GM23338 (cell line): ENCODE data around the gene ADAMTS15.

Source experiments
- CREB1 ChIP-seq: fragments of 250-450 bp; sonication (Bioruptor Pico); IDR thresholded peaks from 2 replicates; pipeline ENCODE4 v1.5.0; 2020; ENCODE audit warnings: low read depth, mild to moderate bottlenecking, moderate library complexity
- CTCF ChIP-seq, 2 experiments: fragments of 200-600 bp in 1 of 2; sonication (generic) in 1 of 2; conservative IDR thresholded peaks; 2 replicates each; pipeline versions ENCODE4 v1.5.1 to v1.6.1; 2016 to 2017; ENCODE audit warnings: antibody characterized with exemption in 2 of 2, low read depth in 2 of 2, mild to moderate bottlenecking in 2 of 2, moderate library complexity in 1 of 2
- ETS1 ChIP-seq: IDR thresholded peaks from 2 replicates; pipeline ENCODE4 v1.6.1; 2016; ENCODE audit warnings: antibody characterized with exemption
- EZH2 ChIP-seq: fragments of 200-600 bp; sonication (generic); IDR thresholded peaks from one replicate; pipeline ENCODE4 v1.8.0; 2017; ENCODE audit warnings: antibody characterized with exemption, mild to moderate bottlenecking, low read depth; ENCODE audit not compliant: unreplicated experiment
- EZH2phosphoT487 ChIP-seq: fragments of 200-600 bp; sonication (generic); IDR thresholded peaks from one replicate; pipeline ENCODE4 v1.8.1; 2018; ENCODE audit warnings: antibody characterized with exemption; ENCODE audit not compliant: unreplicated experiment
- JUNB ChIP-seq: IDR thresholded peaks from one replicate; pipeline ENCODE4 v1.6.1; 2016; ENCODE audit warnings: antibody characterized with exemption; ENCODE audit not compliant: unreplicated experiment
- POLR2AphosphoS5 ChIP-seq: IDR thresholded peaks from 2 replicates; pipeline ENCODE4 v1.6.1; 2016; ENCODE audit warnings: antibody characterized with exemption, low read depth
- REST ChIP-seq: IDR thresholded peaks from one replicate; pipeline ENCODE4 v1.6.1; 2018; ENCODE audit warnings: antibody characterized with exemption; ENCODE audit not compliant: unreplicated experiment
- ZNF114 ChIP-seq: fragments of 250-450 bp; sonication (Bioruptor Pico); IDR thresholded peaks from 2 replicates; pipeline ENCODE4 v1.5.0; 2020; ENCODE audit warnings: mild to moderate bottlenecking, moderate library complexity

DNA sequence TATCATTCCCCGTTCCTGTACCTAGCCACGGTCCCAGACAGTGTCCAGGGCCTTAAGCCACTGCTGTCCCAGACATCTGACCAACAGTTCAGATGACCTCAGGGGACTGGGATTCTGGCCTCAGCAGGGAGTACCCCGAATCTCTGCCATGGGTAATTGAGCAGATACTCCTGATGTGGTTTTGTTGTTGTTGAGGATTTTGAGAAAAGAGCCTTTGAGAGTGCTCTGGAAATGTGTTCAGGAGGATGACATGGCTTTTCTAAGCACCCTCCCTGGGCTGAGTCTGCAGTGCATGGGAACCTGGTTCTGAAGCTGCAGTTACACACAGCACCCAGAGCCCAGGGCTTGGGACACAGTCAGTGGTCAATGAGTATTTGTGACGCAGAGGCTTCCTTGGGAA is 30.4 kb downstream of the ADAMTS15 start:
- TF ChIP-seq EZH2phosphoT487 (no peak), CTCF (conservative IDR thresholded peaks at IDR 0.05; ENCODE audit: low read depth in 2 of 2) (no peak), CREB1 (CRISPR knock-in tag) (no peak), POLR2AphosphoS5 (no peak), ETS1 (no peak), REST (no peak), JUNB (no peak), EZH2 (no peak), ZNF114 (CRISPR knock-in tag) (no peak)
